OCI-LY1 (cell line): ENCODE measurements around the gene ATXN7.

Experiments
- CTCF ChIP-seq: fragments of 200-600 bp; sonication (generic), shearing (Covaris generic); IDR thresholded peaks from 2 replicates; pipeline ENCODE4 v1.5.1; 2017; ENCODE audit warnings: mild to moderate bottlenecking, antibody characterized with exemption, low read length, moderate library complexity, mixed read lengths
- EZH2 ChIP-seq: fragments of 200-600 bp; sonication (generic), shearing (Covaris generic); IDR thresholded peaks from 2 replicates; pipeline ENCODE4 v1.8.0; 2017; ENCODE audit warnings: borderline replicate concordance, mixed run types, mild to moderate bottlenecking, antibody characterized with exemption, low read length, moderate library complexity, mixed read lengths

GRCh38 chr3:64029287-64029686 lies 165.6 kb downstream of the ATXN7 start:
- no peak for TF ChIP-seq CTCF
- no peak for TF ChIP-seq EZH2
